ENCODE data around the gene RELCH. TPM values are rescaled to one million over a fixed set of nuclear protein-coding genes. Genes with fewer than 3 reads are reported as not detected.

The RELCH gene
- total RNA-seq, 1 experiment from 2014 or later = 19.5 TPM

DNA sequence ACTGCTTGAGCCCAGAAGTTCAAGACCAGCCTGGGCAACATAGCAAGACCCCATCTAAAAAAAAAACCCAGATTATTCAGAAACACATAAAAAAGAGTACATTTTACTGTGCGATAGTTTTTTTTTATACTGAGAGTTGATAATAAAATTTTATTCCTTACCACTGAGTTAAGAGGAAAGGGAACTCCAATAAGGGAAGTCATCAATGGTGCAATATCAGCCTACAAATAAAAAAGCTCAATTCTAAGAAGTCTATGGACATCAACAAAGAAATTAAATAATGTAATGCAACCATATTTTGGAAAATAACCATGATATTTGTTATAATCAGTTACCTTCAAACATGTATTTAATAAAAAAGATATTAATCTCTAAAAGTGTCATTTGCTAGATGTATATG, 46.8 kb upstream of the RELCH start:
- in situ Hi-C loops (cut with HindIII; ENCODE audit: low pct_unique_long_range_greater_than_20kb, low sequenced_read_pairs) (no loop called here), intact Hi-C loops (cut with micrococcal nuclease; ENCODE audit: unreplicated experiment) (no loop called here)
- no peak overlapping the region for H3K27ac ChIP-seq (ENCODE audit: low read length)
- H3K9me3 ChIP-seq (ENCODE audit: control insufficient read depth, insufficient read depth, low read depth, low read length) = no peaks in the 10 kb centered on the region
- TF ChIP-seq, protein P1, sequence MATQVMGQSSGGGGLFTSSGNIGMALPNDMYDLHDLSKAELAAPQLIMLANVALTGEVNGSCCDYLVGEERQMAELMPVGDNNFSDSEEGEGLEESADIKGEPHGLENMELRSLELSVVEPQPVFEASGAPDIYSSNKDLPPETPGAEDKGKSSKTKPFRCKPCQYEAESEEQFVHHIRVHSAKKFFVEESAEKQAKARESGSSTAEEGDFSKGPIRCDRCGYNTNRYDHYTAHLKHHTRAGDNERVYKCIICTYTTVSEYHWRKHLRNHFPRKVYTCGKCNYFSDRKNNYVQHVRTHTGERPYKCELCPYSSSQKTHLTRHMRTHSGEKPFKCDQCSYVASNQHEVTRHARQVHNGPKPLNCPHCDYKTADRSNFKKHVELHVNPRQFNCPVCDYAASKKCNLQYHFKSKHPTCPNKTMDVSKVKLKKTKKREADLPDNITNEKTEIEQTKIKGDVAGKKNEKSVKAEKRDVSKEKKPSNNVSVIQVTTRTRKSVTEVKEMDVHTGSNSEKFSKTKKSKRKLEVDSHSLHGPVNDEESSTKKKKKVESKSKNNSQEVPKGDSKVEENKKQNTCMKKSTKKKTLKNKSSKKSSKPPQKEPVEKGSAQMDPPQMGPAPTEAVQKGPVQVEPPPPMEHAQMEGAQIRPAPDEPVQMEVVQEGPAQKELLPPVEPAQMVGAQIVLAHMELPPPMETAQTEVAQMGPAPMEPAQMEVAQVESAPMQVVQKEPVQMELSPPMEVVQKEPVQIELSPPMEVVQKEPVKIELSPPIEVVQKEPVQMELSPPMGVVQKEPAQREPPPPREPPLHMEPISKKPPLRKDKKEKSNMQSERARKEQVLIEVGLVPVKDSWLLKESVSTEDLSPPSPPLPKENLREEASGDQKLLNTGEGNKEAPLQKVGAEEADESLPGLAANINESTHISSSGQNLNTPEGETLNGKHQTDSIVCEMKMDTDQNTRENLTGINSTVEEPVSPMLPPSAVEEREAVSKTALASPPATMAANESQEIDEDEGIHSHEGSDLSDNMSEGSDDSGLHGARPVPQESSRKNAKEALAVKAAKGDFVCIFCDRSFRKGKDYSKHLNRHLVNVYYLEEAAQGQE (IDR thresholded peaks at IDR 0.05; ENCODE audit: insufficient read depth in 1 of 2, low read depth in 2 of 2, low read length in 1 of 2) = no peak
- ChIA-PET CTCF (no interaction called here), POLR2A (no interaction called here)
- ATAC-seq = no peak
- no peaks in the 10 kb centered on the region for H3K27me3 ChIP-seq (ENCODE audit: control insufficient read depth, insufficient read depth, low read length)
- DNase-seq (ENCODE audit: low read depth, low spot score) = no peak
- H3K4me3 ChIP-seq (ENCODE audit: low read depth in 2 of 2, low read length in 2 of 2) = no peak overlapping the region
- no peaks in the 10 kb centered on the region for H3K4me1 ChIP-seq (ENCODE audit: control insufficient read depth, insufficient read depth, low read length)
- no peaks in the 10 kb centered on the region; the same call in 1 of the 2 replicates for H3K36me3 ChIP-seq (ENCODE audit: control insufficient read depth, insufficient read depth, low read length)
- BruUV-seq (replicated peaks) = no TSS peak

DNA sequence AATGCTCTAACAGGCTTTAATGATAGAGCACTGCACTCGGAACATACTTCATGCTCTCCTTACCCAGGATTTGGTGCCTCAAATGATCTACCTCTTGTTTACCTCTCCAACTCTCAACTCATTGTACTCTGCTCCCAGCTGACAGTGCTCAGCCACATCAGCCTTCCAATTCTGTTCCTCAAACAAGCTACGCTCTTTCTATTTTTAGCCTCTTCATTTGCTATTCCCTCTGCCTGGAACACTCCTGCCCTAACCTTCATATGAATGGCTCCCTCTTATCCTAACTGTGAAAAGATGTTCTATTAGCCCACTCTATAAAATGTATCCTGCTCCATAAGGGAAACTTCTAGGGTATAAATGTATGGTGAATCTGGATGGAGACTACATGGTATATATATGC, 42.7 kb upstream of the RELCH start:
- H3K27ac ChIP-seq (ENCODE audit: low read length) = no peak overlapping the region
- no TSS peak for BruUV-seq (replicated peaks)
- ATAC-seq (no peak), DNase-seq (ENCODE audit: low read depth, low spot score) (no peak)
- no peaks in the 10 kb centered on the region; the same call in 1 of the 2 replicates for H3K36me3 ChIP-seq (ENCODE audit: control insufficient read depth, insufficient read depth, low read length)
- intact Hi-C loops (cut with micrococcal nuclease; ENCODE audit: unreplicated experiment) = no loop called here
- no peak overlapping the region for H3K4me3 ChIP-seq (ENCODE audit: low read depth in 2 of 2, low read length in 2 of 2)
- TF ChIP-seq SIN3A (IDR thresholded peaks at IDR 0.05; ENCODE audit: borderline replicate concordance, insufficient read depth, low read depth, low read length) (no peak), TCF7L2 (IDR thresholded peaks at IDR 0.05; ENCODE audit: low read depth, low read length) (no peak), POLR2AphosphoS5 (IDR thresholded peaks at IDR 0.05; ENCODE audit: low read depth, low read length) (no peak)
- TF ChIP-seq, protein P2, sequence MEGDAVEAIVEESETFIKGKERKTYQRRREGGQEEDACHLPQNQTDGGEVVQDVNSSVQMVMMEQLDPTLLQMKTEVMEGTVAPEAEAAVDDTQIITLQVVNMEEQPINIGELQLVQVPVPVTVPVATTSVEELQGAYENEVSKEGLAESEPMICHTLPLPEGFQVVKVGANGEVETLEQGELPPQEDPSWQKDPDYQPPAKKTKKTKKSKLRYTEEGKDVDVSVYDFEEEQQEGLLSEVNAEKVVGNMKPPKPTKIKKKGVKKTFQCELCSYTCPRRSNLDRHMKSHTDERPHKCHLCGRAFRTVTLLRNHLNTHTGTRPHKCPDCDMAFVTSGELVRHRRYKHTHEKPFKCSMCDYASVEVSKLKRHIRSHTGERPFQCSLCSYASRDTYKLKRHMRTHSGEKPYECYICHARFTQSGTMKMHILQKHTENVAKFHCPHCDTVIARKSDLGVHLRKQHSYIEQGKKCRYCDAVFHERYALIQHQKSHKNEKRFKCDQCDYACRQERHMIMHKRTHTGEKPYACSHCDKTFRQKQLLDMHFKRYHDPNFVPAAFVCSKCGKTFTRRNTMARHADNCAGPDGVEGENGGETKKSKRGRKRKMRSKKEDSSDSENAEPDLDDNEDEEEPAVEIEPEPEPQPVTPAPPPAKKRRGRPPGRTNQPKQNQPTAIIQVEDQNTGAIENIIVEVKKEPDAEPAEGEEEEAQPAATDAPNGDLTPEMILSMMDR (IDR thresholded peaks at IDR 0.05) = no peak
- no peaks in the 10 kb centered on the region for H3K9me3 ChIP-seq (ENCODE audit: control insufficient read depth, insufficient read depth, low read depth, low read length)
- H3K4me1 ChIP-seq (ENCODE audit: control insufficient read depth, insufficient read depth, low read length) = no peaks in the 10 kb centered on the region
- CTCF ChIA-PET = no interaction called here
- H3K27me3 ChIP-seq (ENCODE audit: control insufficient read depth, insufficient read depth, low read length) = no peaks in the 10 kb centered on the region
- POLR2A ChIA-PET = interaction anchor here (0.7 kb wide), 1 partner anchor 561 kb away, joined by 6 read pairs; no protein-coding TSS in a partner anchor
- in situ Hi-C loops (cut with HindIII; ENCODE audit: low pct_unique_long_range_greater_than_20kb, low sequenced_read_pairs) = no loop called here

DNA sequence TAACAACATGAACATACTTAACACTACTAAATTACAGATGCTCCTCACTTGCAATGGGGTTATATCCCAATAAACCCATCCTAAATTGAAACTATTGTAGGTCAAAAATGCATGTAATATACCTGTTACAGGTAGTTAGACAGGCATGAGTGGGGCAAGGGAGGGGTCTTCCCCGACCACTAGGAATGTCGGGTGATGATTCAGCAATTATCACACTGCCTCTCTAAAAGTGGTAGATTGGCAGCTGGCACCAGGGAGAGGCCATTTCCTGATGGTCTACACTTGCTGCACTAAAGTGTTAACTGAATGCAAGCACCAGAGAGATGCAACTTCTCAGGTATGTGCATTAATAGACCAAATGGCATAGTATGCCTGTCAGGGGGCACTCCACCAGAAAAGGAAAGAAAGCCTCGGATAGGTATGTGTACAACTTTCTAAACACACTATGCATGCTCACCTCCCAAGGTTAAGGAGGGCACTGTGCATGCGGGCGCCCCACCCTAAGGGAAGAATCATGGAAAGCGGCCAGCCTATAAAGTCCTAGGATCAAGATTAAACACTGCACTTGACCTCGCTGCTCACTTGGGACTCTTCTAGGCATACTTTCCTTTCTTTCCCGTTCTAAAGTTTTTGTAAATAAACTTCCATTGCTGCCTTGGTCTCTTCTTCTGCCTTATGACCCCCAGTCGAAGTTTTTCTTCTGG, 35.8 kb upstream of the RELCH start:
- Histone ChIP-seq H3K27ac (ENCODE audit: low read length) (no peak overlapping the region), H3K9me3 (ENCODE audit: control insufficient read depth, insufficient read depth, low read depth, low read length) (no peaks in the 10 kb centered on the region), H3K4me1 (ENCODE audit: control insufficient read depth, insufficient read depth, low read length) (no peaks in the 10 kb centered on the region), H3K27me3 (ENCODE audit: control insufficient read depth, insufficient read depth, low read length) (no peaks in the 10 kb centered on the region), H3K36me3 (ENCODE audit: control insufficient read depth, insufficient read depth, low read length) (no peaks in the 10 kb centered on the region; the same call in 1 of the 2 replicates), H3K4me3 (ENCODE audit: low read depth in 2 of 2, low read length in 2 of 2) (no peak overlapping the region)
- ChIA-PET CTCF (no interaction called here), POLR2A (no interaction called here)
- in situ Hi-C loops (cut with HindIII; ENCODE audit: low pct_unique_long_range_greater_than_20kb, low sequenced_read_pairs) = no loop called here
- ATAC-seq (no peak), DNase-seq (ENCODE audit: low read depth, low spot score) (no peak)
- TF ChIP-seq SIN3A (IDR thresholded peaks at IDR 0.05; ENCODE audit: borderline replicate concordance, insufficient read depth, low read depth, low read length) = no peak
- BruUV-seq (replicated peaks) = no TSS peak
- intact Hi-C loops (cut with micrococcal nuclease; ENCODE audit: unreplicated experiment) = no loop called here

Data from Panc1 (cell line).